ENCODE measurements around the gene LRRC61. TPM values are rescaled to one million over a fixed set of nuclear protein-coding genes. Genes with fewer than 3 reads are reported as not detected.

Gene LRRC61
- total and polyA plus RNA-seq, 2 experiments from 2014 or later = 34.7 to 75.2 TPM

DNA sequence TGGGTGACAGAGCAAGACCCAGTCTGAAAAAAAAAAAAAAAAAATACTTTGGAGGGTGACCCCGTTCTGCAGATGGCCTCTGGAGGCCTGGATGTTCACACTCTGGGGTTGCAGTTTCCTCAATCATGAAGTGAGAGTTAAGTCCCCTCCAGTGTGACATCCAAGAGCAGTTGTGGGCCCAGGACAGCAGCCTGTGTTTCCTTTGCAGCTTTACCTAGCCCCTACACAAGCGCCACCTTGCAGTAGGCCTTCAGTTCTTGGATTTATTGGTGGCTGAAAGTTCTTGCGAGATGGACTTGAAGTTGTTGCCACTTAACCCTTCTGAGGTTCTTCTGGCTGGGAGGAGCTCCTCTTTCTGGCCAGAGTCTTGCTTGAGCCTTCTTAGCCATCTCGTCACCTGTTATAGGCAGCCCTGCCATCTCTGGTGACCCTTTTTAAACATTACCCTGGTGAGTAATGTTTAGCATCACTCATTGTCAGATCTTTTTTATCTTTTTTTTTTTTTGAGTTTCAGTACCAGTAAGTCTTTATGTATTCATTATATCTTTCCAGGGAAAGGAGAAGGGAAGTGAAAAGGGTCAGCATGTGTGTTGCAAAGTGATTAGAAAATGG is 3.6 kb downstream of the LRRC61 start:
- peaks cover 41% of the 10 kb centered on the region for H3K4me1 Mint-ChIP-seq
- H4K20me1 ChIP-seq (replicated peaks; ENCODE audit: insufficient read depth) = no peaks in the 10 kb centered on the region
- peaks cover 36% of the 10 kb centered on the region for H3K36me3 Mint-ChIP-seq (ENCODE audit: low read depth)

More for the DNA sequence above, 3.6 kb downstream of the LRRC61 start:
- Histone ChIP-seq H3K79me2 (replicated peaks; ENCODE audit: insufficient read depth) (peaks cover 53% of the 10 kb centered on the region), H2AFZ (no peak overlapping the region), H3K9me2 (ENCODE audit: insufficient read depth) (peaks cover 7% of the 10 kb centered on the region; the same call in 1 of the 2 replicates), H3K4me1 (ENCODE audit: insufficient read depth) (peaks cover 46% of the 10 kb centered on the region), H3F3A (replicated peaks; ENCODE audit: low read depth) (peaks cover 25% of the 10 kb centered on the region), H3K27me3 (ENCODE audit: insufficient read depth) (0 out of 2 replicates have a peak, but pooled peaks cover 2% of the 10 kb centered on the region), H3K4me3 (no peak overlapping the region), H3K27ac (ENCODE audit: low read depth) (no peak overlapping the region), H3K36me3 (ENCODE audit: insufficient read depth) (peaks cover 32% of the 10 kb centered on the region), H3K4me2 (no peak overlapping the region)
- H3K9me3 Mint-ChIP-seq = no peaks in the 10 kb centered on the region; the same call in 2 of the 3 replicates
- DNase-seq (ENCODE audit: low spot score) (no peak), ATAC-seq (no peak)
- no peak overlapping the region for H3K27ac Mint-ChIP-seq
- peaks cover 19% of the 10 kb centered on the region for H3K27me3 Mint-ChIP-seq (ENCODE audit: insufficient read depth, low read depth, poor library complexity)
- TF ChIP-seq EZH2phosphoT487 (IDR thresholded peaks at IDR 0.05; ENCODE audit: unreplicated experiment) = no peak
- TF ChIP-seq STAT1 (IDR thresholded peaks at IDR 0.05; ENCODE audit: unreplicated experiment) = no peak
- TF ChIP-seq, protein P1, sequence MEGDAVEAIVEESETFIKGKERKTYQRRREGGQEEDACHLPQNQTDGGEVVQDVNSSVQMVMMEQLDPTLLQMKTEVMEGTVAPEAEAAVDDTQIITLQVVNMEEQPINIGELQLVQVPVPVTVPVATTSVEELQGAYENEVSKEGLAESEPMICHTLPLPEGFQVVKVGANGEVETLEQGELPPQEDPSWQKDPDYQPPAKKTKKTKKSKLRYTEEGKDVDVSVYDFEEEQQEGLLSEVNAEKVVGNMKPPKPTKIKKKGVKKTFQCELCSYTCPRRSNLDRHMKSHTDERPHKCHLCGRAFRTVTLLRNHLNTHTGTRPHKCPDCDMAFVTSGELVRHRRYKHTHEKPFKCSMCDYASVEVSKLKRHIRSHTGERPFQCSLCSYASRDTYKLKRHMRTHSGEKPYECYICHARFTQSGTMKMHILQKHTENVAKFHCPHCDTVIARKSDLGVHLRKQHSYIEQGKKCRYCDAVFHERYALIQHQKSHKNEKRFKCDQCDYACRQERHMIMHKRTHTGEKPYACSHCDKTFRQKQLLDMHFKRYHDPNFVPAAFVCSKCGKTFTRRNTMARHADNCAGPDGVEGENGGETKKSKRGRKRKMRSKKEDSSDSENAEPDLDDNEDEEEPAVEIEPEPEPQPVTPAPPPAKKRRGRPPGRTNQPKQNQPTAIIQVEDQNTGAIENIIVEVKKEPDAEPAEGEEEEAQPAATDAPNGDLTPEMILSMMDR (conservative IDR thresholded peaks at IDR 0.05; ENCODE audit: low read depth in 2 of 2) = no peak
- TF ChIP-seq POLR2AphosphoS5 (IDR thresholded peaks at IDR 0.05; ENCODE audit: low read depth) = no peak
- no peak for TF ChIP-seq ETS1 (IDR thresholded peaks at IDR 0.05)
- no peak for TF ChIP-seq CREB1 (CRISPR knock-in tag; IDR thresholded peaks at IDR 0.05; ENCODE audit: low read depth)
- TF ChIP-seq NANOG (IDR thresholded peaks at IDR 0.05; ENCODE audit: borderline replicate concordance) = no peak
- no peak for TF ChIP-seq ZNF331 (CRISPR knock-in tag; IDR thresholded peaks at IDR 0.05; ENCODE audit: low read depth)
- TF ChIP-seq ZNF114 (CRISPR knock-in tag; IDR thresholded peaks at IDR 0.05) = no peak
- TF ChIP-seq EZH2 (IDR thresholded peaks at IDR 0.05; ENCODE audit: low read depth, unreplicated experiment) = no peak
- TF ChIP-seq, protein P2, sequence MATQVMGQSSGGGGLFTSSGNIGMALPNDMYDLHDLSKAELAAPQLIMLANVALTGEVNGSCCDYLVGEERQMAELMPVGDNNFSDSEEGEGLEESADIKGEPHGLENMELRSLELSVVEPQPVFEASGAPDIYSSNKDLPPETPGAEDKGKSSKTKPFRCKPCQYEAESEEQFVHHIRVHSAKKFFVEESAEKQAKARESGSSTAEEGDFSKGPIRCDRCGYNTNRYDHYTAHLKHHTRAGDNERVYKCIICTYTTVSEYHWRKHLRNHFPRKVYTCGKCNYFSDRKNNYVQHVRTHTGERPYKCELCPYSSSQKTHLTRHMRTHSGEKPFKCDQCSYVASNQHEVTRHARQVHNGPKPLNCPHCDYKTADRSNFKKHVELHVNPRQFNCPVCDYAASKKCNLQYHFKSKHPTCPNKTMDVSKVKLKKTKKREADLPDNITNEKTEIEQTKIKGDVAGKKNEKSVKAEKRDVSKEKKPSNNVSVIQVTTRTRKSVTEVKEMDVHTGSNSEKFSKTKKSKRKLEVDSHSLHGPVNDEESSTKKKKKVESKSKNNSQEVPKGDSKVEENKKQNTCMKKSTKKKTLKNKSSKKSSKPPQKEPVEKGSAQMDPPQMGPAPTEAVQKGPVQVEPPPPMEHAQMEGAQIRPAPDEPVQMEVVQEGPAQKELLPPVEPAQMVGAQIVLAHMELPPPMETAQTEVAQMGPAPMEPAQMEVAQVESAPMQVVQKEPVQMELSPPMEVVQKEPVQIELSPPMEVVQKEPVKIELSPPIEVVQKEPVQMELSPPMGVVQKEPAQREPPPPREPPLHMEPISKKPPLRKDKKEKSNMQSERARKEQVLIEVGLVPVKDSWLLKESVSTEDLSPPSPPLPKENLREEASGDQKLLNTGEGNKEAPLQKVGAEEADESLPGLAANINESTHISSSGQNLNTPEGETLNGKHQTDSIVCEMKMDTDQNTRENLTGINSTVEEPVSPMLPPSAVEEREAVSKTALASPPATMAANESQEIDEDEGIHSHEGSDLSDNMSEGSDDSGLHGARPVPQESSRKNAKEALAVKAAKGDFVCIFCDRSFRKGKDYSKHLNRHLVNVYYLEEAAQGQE (IDR thresholded peaks at IDR 0.05; ENCODE audit: unreplicated experiment) = no peak
- TF ChIP-seq, protein P3, sequence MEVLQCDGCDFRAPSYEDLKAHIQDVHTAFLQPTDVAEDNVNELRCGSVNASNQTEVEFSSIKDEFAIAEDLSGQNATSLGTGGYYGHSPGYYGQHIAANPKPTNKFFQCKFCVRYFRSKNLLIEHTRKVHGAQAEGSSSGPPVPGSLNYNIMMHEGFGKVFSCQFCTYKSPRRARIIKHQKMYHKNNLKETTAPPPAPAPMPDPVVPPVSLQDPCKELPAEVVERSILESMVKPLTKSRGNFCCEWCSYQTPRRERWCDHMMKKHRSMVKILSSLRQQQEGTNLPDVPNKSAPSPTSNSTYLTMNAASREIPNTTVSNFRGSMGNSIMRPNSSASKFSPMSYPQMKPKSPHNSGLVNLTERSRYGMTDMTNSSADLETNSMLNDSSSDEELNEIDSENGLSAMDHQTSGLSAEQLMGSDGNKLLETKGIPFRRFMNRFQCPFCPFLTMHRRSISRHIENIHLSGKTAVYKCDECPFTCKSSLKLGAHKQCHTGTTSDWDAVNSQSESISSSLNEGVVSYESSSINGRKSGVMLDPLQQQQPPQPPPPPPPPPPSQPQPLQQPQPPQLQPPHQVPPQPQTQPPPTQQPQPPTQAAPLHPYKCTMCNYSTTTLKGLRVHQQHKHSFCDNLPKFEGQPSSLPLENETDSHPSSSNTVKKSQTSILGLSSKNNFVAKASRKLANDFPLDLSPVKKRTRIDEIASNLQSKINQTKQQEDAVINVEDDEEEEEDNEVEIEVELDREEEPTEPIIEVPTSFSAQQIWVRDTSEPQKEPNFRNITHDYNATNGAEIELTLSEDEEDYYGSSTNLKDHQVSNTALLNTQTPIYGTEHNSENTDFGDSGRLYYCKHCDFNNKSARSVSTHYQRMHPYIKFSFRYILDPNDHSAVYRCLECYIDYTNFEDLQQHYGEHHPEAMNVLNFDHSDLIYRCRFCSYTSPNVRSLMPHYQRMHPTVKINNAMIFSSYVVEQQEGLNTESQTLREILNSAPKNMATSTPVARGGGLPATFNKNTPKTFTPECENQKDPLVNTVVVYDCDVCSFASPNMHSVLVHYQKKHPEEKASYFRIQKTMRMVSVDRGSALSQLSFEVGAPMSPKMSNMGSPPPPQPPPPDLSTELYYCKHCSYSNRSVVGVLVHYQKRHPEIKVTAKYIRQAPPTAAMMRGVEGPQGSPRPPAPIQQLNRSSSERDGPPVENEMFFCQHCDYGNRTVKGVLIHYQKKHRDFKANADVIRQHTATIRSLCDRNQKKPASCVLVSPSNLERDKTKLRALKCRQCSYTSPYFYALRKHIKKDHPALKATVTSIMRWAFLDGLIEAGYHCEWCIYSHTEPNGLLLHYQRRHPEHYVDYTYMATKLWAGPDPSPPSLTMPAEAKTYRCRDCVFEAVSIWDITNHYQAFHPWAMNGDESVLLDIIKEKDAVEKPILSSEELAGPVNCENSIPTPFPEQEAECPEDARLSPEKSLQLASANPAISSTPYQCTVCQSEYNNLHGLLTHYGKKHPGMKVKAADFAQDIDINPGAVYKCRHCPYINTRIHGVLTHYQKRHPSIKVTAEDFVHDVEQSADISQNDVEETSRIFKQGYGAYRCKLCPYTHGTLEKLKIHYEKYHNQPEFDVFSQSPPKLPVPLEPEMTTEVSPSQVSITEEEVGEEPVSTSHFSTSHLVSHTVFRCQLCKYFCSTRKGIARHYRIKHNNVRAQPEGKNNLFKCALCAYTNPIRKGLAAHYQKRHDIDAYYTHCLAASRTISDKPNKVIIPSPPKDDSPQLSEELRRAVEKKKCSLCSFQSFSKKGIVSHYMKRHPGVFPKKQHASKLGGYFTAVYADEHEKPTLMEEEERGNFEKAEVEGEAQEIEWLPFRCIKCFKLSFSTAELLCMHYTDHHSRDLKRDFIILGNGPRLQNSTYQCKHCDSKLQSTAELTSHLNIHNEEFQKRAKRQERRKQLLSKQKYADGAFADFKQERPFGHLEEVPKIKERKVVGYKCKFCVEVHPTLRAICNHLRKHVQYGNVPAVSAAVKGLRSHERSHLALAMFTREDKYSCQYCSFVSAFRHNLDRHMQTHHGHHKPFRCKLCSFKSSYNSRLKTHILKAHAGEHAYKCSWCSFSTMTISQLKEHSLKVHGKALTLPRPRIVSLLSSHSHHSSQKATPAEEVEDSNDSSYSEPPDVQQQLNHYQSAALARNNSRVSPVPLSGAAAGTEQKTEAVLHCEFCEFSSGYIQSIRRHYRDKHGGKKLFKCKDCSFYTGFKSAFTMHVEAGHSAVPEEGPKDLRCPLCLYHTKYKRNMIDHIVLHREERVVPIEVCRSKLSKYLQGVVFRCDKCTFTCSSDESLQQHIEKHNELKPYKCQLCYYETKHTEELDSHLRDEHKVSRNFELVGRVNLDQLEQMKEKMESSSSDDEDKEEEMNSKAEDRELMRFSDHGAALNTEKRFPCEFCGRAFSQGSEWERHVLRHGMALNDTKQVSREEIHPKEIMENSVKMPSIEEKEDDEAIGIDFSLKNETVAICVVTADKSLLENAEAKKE (CRISPR knock-in tag; IDR thresholded peaks at IDR 0.05) = no peak
- TF ChIP-seq JUNB (IDR thresholded peaks at IDR 0.05; ENCODE audit: unreplicated experiment) = no peak
- H3K4me3 Mint-ChIP-seq = no peak overlapping the region
